Glomerular endothelial cell (primary cell): ENCODE measurements around the gene NRG3. TPM values are rescaled to one million over a fixed set of nuclear protein-coding genes. Genes with fewer than 3 reads are reported as not detected.

Experiments used
- DNase-seq: peaks from one replicate; pipeline ENCODE4 v3.0.0-alpha.2; 2011; ENCODE audit warnings: low read depth, low spot score; ENCODE audit errors: extremely low read depth
- total RNA-seq: library from RNA; depleted of rRNA; stranded (reverse); fragments of >200 nt; gene quantifications from 2 replicates; pipeline ENCODE4 v1.2.3, GENCODE V29; 2015

The NRG3 gene
- total RNA-seq, 1 donor from 2014 or later: 8.9 TPM

- DNase-seq: no peak
Measured at GRCh38 chr10:82084496-82084895, 209.5 kb downstream of the NRG3 start.

DNA sequence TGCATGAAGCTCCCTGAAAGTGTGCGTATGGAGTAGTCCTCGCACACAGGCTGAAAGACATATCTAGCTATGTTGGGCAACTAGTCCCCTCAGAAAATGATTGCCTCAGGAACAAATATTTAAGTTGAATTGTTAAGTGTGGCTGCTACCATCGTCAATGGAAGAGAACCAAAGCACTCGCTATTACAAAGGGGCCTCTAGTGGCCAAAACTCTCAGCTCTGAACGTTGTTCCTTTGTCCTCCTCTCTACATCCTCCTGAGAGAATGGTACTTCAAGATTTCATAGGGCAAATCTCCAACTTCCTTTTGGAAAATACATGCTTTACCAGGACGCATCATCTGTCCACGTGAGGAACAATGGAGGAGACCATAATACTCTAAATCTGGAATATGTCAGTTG is 209.9 kb downstream of the NRG3 start:
- DNase-seq: no peak

GRCh38 chr10:82089327-82089726 is 214.3 kb downstream of the NRG3 start:
- DNase-seq: no peak

DNA sequence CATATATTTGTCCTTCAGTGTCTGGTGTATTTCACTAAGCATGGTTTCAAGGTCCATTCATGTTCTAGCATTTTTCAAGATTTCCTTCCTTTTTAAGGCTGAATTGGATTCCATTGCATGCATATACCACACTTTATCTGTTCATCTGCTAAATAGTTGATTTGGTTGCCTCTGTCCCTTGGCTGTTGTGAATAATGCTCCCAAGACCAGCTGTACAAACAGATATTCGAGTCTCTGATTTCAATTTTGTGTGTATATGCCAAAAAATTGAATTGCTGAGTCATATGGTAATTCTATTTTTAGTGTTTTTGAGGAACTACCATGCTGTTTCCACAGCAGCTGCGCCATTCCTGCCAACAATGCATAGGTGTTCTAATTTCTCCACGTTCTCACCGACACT is 216.4 kb downstream of the NRG3 start:
- DNase-seq: no peak

- no peak for DNase-seq
Measured at GRCh38 chr10:82092111-82092510, 217.1 kb downstream of the NRG3 start.

GRCh38 chr10:82124713-82125112 is 249.7 kb downstream of the NRG3 start:
- DNase-seq: no peak

DNA sequence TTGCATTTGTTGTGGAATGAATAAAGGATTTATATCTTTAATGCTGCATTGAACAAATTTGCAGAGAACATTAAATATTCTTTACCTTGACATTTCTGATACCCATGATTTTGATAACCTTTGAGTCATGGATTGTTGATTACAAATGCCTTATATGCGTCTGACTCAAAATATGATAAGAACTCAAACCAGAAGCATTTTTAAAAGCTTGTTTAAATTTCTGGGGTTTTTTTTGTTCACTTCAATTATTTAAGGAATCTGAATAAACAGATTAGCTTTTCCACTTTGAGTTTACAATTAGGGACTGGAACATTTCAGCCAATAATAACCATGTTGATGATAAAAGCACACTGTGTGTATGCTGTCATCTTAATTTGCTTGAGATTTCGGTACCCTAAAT is 253.5 kb downstream of the NRG3 start:
- DNase-seq: no peak

GRCh38 chr10:82136103-82136502 is 261.1 kb downstream of the NRG3 start:
- no peak for DNase-seq

DNA sequence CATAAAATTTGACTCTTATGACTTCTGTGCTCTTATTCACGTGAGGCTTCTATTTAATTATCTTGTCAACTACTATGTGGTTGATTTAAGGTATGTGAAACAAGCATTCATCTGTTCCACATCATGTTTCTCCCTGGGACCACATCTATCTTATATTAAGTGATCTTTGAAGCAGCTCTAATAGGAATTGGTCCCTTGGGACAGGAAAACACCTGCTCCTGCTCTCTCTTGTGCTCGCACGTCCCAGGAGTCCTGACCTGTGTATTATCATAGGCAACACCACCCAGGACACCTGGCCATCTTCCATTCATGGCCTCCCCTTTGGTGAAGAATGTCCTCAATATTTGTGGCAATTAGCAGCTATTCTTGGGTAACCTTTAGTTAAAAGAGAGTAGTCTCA is 269.2 kb downstream of the NRG3 start:
- no peak for DNase-seq

DNA sequence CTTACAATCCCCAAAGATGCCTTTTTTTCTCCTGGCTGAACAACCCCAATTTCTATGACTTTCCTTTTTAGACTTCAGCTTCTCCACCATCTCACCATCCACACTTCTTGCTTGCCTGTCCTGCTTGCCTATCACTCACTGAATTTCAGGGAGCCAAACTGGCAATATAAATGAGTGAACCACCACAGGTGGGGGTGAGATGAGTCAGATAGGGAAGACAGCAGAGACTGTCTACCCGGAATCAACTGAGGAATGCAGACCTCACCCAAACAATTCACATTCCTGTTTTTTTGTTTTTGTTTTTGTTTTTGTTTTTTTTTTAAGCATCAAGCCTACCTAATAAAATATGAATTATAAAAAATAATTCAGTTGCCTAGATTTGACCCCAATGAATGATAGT is 273.8 kb downstream of the NRG3 start:
- DNase-seq: no peak

DNA sequence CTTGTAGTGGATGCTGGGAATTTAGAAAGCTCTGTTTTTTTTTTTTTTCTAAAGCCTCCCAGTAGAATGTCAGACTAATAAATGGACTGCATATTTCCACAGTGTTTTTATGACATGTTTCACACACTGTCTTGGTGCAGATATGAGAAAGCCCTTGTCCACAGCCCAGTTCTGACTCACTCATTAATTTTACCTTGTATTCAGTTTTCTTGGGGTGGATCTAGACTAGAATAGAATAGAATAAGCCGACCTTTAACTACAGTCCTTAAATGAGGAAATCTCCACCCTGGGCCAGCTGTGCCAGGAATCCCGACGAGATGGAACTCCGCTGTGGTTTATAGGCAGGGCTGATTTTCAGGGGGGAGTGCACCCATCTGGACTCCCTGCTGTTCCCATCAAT is 274.7 kb downstream of the NRG3 start:
- no peak for DNase-seq

DNA sequence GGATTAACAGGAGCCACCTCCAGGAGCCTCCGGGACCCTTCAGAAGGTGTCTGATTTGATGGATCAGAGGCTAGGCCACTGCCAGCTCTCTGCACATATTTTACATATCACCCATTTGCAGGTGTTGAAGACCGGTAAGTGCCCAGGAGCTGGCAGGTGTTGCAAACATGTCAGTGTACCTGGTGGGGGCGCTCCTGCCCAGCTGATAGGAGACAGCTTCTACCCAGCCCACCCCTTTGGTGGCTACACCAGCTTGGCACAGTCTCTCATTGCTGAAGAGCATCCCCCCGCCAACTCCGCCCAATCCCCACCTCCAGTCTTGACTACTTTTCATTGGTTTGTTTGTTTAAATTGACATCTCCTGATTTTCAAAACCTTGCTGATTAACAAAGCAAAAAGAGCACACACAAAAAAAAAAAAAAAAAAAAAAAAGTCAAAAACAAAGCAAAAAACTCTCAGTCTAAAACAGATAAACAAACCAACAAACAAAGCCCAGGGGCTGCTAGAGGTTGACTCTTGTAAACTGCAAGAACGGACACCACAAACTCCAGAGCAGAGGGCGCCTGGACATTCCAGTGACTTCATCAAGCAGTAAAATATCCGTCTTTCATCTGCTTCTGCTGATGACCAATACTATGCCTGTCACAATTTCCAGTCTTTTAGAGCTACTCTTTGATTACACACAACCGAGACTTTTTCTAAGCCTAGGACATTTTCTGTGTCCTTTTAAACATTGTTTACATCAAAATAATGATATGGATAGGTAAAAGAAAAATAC is 275.3 kb downstream of the NRG3 start:
- DNase-seq: no peak

GRCh38 chr10:82160307-82160706 is 285.3 kb downstream of the NRG3 start:
- no peak for DNase-seq

DNA sequence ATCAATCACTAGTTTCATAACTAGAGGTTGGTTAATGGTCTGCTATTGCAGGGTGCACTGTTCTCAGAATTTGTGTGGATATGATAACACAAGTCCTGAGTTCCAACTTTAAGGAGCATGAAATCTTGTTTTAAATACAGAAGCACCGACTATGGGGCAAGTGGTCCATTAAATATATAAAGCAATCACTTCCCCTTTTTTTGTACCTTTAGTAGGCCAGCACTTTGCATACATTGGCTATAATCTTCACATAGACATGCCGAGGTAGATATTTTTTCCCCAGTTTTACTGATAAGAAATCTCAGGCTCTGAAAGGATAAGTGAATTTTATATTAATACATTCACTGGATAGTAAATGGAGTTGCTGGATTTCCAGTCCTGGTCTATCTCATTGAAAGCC is 286.3 kb downstream of the NRG3 start:
- no peak for DNase-seq

DNA sequence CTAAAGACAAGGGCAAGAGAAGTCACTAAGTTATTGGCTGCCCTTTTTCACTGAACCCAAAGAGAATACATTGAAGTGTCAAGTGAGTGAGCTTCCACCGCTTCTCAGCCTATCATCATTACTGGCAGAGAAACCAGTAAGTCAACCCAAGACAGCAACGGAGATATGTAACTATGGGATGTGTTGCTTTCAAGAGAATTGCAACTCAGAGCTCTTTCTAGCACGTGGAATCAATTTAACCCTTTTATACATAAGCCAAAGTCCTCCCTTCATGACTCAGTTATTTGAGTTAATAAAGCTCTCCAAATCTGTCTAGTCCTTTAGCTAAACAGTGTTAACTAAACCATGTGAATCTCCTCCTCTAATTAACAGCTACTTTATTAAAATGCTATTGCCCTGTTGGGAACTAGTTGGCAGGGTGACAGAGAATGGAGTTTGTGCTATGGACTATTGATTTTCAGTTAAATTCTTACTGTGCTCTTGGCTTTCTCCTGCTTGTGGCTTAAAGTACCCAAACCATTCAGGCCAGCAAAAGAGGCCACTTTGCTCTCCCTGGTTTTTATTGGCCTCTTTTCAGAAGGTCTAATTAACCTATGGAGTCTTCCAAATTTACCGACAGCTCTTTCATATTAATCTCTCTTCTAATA is 287.7 kb downstream of the NRG3 start:
- DNase-seq: no peak

DNA sequence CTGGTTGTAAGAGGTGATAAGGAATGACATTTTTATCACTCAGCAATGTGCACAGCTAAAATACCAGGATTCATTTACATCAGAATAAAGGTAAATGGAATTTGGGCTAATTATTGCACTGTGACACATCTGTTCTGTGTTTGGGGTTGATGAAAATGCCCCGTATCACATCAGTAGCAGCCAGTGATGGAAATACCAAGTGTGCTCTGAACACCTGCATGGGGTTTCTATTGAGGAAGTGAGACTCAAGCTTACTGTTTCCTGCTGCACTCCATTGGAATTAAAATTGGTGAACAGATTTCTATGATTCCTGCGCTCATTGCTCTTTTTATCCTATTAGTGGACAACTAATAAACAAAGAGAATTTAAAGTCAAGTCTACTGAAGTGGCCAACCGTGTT is 296.9 kb downstream of the NRG3 start:
- DNase-seq: no peak

DNA sequence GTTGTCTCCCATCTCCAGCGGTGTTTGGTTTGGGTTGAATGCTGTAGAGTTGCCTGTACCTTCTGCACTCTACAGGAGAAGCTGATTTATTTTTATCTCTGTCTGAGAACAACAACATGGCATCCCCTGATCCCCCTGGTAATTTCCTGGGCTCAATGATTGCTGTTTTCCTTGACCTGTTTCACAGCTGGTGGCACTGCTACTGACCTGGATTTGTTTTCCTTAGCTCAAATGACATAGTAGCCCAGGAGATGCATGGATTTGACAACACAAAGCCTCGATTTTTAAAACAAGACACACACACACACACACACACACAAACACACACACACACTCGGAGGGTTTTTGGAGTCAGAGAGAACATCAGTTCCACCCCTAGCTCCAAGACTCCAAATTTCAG is 301.6 kb downstream of the NRG3 start:
- no peak for DNase-seq

DNA sequence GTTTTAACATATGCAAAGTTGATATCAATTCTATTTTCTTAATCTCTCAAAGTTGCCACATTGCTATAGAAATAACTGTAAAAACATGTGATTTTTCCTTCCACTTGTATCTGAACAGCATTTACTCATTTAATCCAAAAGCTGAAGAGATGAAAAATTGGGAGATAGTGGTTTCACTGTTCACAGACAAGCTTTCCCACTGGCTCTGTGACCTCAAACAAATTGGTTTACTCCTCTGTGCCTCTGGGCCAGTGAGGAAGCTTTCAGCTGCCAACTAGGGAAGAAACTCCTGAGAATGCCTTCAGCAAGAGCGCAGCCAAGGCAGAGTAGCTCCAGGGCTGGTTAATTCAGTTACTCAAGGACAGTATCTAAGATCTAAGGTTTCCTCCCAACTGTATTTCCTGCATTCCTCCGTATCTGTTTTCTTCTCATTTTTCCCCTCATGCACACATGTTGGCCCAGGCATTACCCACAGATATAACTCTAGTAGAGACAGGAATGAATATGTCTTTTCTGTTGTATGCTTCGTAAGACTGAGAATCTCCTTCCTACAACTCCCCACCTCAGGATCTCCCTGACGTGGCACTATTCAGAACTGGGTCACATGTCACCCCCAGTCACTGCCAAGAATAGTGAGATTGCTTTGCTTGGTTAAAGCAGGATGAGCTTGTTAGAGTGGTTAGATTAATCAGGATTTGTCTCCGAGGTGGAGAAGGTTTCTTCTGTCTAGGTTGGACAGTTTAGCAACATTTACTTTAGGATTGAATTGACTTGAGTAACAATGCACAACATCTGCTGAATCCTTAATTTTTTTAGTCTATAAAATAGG is 315.7 kb downstream of the NRG3 start:
- no peak for DNase-seq

DNA sequence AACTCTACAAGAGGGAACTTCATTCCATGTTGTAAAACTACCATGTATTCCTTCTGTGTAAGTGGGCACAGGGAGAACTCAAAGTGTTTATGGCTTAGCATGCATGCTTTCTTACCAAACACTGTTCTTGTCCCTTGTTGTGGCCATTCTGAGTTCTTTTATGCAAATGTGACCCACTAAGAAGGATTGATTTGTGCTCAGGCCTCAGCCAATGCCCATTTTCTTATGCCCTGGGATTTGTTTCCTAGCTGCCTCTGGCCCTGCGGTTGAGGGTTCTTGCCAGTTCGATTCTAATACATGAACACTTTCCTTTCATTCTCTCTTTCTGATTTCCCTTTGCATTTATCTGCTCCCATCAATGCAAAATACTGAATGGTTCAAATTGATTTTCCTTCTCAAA is 316.7 kb downstream of the NRG3 start:
- DNase-seq: no peak

DNA sequence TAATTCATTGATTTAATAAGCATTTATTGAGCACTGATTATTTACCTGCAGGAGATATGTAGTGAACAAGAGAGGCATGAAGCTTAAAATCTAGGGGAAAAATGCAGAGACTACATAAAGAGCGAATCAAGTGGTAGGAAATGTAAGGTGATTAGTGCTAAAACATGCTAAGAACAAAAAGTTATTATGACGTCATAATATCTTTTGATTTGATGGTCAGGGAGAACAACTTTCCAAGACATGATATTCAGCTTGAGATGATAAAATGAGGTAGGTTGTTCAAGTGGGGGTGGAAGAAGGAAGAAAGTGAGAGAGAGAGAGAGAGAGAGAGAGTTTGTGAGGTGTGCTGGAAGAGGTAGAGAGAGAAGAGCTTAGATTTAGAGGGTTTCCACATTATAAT is 317.7 kb downstream of the NRG3 start:
- no peak for DNase-seq

- no peak for DNase-seq
Measured at GRCh38 chr10:82194419-82194818, 319.4 kb downstream of the NRG3 start.

- peak; percentile 20 for DNase-seq
Measured at GRCh38 chr10:82206831-82207230, 331.8 kb downstream of the NRG3 start.
